Smooth muscle cell (in vitro differentiated cells): ENCODE results near the gene PLVAP. TPM values are rescaled to one million over a fixed set of nuclear protein-coding genes. Genes with fewer than 3 reads are reported as not detected.

ENCODE experiments used
- DNase-seq: peaks from one replicate; lab custom pipeline; 2025; ENCODE audit not compliant: unreplicated experiment; lab: John Stamatoyannopoulos, UW
- H2AFZ ChIP-seq: fragments of 200-600 bp; sonication (generic); 2 replicates; pipeline ENCODE4 v1.6.0; 2016; ENCODE audit warnings: antibody characterized with exemption, low read depth, mild to moderate bottlenecking
- H3F3A ChIP-seq: fragments of 200-600 bp; sonication (generic); 2 replicates; pipeline ENCODE4 v1.6.0; 2017; ENCODE audit warnings: antibody characterized with exemption, low read depth
- H3K27ac ChIP-seq: fragments of 200-600 bp; sonication (generic); 2 replicates; pipeline ENCODE4 v1.5.1; 2016; ENCODE audit warnings: low read depth, mild to moderate bottlenecking
- H3K27me3 ChIP-seq: fragments of 200-600 bp; sonication (generic); 2 replicates; pipeline ENCODE4 v1.6.1; 2016; ENCODE audit warnings: low read depth, mild to moderate bottlenecking
- H3K36me3 ChIP-seq: fragments of 200-600 bp; sonication (generic); 2 replicates; pipeline ENCODE4 v1.5.1; 2016; ENCODE audit warnings: low read depth
- H3K4me1 ChIP-seq: fragments of 200-600 bp; sonication (generic); 2 replicates; pipeline ENCODE4 v1.5.1; 2016; ENCODE audit warnings: low read depth
- H3K4me2 ChIP-seq: fragments of 200-600 bp; sonication (generic); 2 replicates; pipeline ENCODE4 v1.6.0; 2016; ENCODE audit warnings: mild to moderate bottlenecking
- H3K4me3 ChIP-seq: fragments of 200-600 bp; sonication (generic); 2 replicates; pipeline ENCODE4 v1.5.1; 2016; ENCODE audit warnings: mild to moderate bottlenecking
- H3K79me2 ChIP-seq: fragments of 200-600 bp; sonication (generic); 2 replicates; pipeline ENCODE4 v1.6.0; 2016; ENCODE audit warnings: low read depth, mild to moderate bottlenecking
- H3K9ac ChIP-seq: fragments of 200-600 bp; sonication (generic); 2 replicates; pipeline ENCODE4 v1.6.0; 2016; ENCODE audit warnings: low read depth
- H3K9me3 ChIP-seq: fragments of 200-600 bp; sonication (generic); replicated peaks from 2 replicates; pipeline ENCODE4 v1.5.1; 2016; ENCODE audit warnings: low read depth
- H4K20me1 ChIP-seq: fragments of 200-600 bp; sonication (generic); 2 replicates; pipeline ENCODE4 v1.6.0; 2016; ENCODE audit warnings: low read depth
- CTCF ChIP-seq: fragments of 200-600 bp; sonication (generic); IDR thresholded peaks from 2 replicates; pipeline ENCODE4 v1.5.1; 2017; ENCODE audit warnings: borderline replicate concordance, mild to moderate bottlenecking, antibody characterized with exemption; ENCODE audit not compliant: insufficient read depth, poor library complexity, severe bottlenecking
- WGBS: methylation state at CpG from one replicate; pipeline ENCODE4 v1.1.7; 2016; ENCODE audit warnings: low lambda C conversion rate; 5-methylcytosine and 5-hydroxymethylcytosine counted together
- polyA plus RNA-seq: library from polyadenylated mRNA; unstranded; fragments of >200 nt; fragmentation: Nextera tagmentation; extraction: Ambion mirVana; gene quantifications from 2 replicates; pipeline ENCODE4 v1.2.1, GENCODE V29; 2016
- total RNA-seq: library from RNA; depleted of rRNA; stranded (reverse); fragments of >200 nt; gene quantifications from 2 replicates; pipeline ENCODE4 v1.2.3, GENCODE V29; 2014

PLVAP gene
- total and polyA plus RNA-seq, 2 experiments from 2014 or later, result not detected

- no peak for TF ChIP-seq CTCF
- H3K79me2 ChIP-seq, result peaks cover 36% of the 10 kb centered on the region
- H3K27me3 ChIP-seq, result no peaks in the 10 kb centered on the region
- no peaks in the 10 kb centered on the region for H3K36me3 ChIP-seq
- H3K9ac ChIP-seq, result peak within 1 kb of the TSS; percentile 98
- 1% methylated on average over 42 of the region's 46 CpGs for WGBS
- peak; percentile 90 for DNase-seq
- peaks cover 13% of the 10 kb centered on the region for H3K4me1 ChIP-seq
- H3K27ac ChIP-seq, result peak within 1 kb of the TSS; percentile 93
- peaks cover 37% of the 10 kb centered on the region for H4K20me1 ChIP-seq
- peaks cover 4% of the 10 kb centered on the region for H3F3A ChIP-seq
- no peak within 1 kb of the TSS for H2AFZ ChIP-seq
- H3K4me2 ChIP-seq, result peak within 1 kb of the TSS; percentile 100
- no peaks in the 10 kb centered on the region for H3K9me3 ChIP-seq
- H3K4me3 ChIP-seq, result peak within 1 kb of the TSS; percentile 97
Observed at GRCh38 chr19:17309198-17309964, 67.8 kb downstream of the PLVAP start, which contains the start of gene DDA1. TSS of gene DDA1 (plus strand) at chr19:17309563. CDS start at chr19:17309655, 92 bp downstream.

- 88% methylated on average over 8 of the region's 8 CpGs for WGBS
- peaks cover 5% of the 10 kb centered on the region for H3F3A ChIP-seq
- no peaks in the 10 kb centered on the region for H3K36me3 ChIP-seq
- no peak for DNase-seq
- no peak overlapping the region for H2AFZ ChIP-seq
- no peak overlapping the region for H3K27ac ChIP-seq
- peaks cover 24% of the 10 kb centered on the region for H4K20me1 ChIP-seq
- no peaks in the 10 kb centered on the region for H3K27me3 ChIP-seq
- no peaks in the 10 kb centered on the region for H3K9me3 ChIP-seq
- H3K4me3 ChIP-seq, result no peak overlapping the region
- H3K79me2 ChIP-seq, result peaks cover 34% of the 10 kb centered on the region
- no peak overlapping the region for H3K9ac ChIP-seq
- no peak for TF ChIP-seq CTCF
- H3K4me2 ChIP-seq, result no peak overlapping the region
- H3K4me1 ChIP-seq, result peaks cover 13% of the 10 kb centered on the region
Observed at GRCh38 chr19:17307876-17308377, 69.2 kb downstream of the PLVAP start.

- TF ChIP-seq CTCF, result no peak
- peaks cover 9% of the 10 kb centered on the region for H4K20me1 ChIP-seq
- H2AFZ ChIP-seq, result peak overlapping the region; percentile 84
- WGBS, result 6% methylated on average over 28 of the region's 28 CpGs
- peak overlapping the region; percentile 68 for H3K4me3 ChIP-seq
- no peaks in the 10 kb centered on the region for H3K9me3 ChIP-seq
- peaks cover 19% of the 10 kb centered on the region for H3K79me2 ChIP-seq
- peaks cover 5% of the 10 kb centered on the region for H3F3A ChIP-seq
- peaks cover 17% of the 10 kb centered on the region for H3K4me1 ChIP-seq
- peak overlapping the region; percentile 85 for H3K4me2 ChIP-seq
- H3K27ac ChIP-seq, result peak overlapping the region; percentile 57
- H3K9ac ChIP-seq, result peak overlapping the region; percentile 13
- H3K36me3 ChIP-seq, result no peaks in the 10 kb centered on the region
- no peak for DNase-seq
- H3K27me3 ChIP-seq, result no peaks in the 10 kb centered on the region
Observed at GRCh38 chr19:17306285-17306714, 70.8 kb downstream of the PLVAP start.
